ENCODE results near the gene FBXO46.
A peak's percentile ranks its signal among the peaks of the same experiment; 100 is the strongest.

DNA sequence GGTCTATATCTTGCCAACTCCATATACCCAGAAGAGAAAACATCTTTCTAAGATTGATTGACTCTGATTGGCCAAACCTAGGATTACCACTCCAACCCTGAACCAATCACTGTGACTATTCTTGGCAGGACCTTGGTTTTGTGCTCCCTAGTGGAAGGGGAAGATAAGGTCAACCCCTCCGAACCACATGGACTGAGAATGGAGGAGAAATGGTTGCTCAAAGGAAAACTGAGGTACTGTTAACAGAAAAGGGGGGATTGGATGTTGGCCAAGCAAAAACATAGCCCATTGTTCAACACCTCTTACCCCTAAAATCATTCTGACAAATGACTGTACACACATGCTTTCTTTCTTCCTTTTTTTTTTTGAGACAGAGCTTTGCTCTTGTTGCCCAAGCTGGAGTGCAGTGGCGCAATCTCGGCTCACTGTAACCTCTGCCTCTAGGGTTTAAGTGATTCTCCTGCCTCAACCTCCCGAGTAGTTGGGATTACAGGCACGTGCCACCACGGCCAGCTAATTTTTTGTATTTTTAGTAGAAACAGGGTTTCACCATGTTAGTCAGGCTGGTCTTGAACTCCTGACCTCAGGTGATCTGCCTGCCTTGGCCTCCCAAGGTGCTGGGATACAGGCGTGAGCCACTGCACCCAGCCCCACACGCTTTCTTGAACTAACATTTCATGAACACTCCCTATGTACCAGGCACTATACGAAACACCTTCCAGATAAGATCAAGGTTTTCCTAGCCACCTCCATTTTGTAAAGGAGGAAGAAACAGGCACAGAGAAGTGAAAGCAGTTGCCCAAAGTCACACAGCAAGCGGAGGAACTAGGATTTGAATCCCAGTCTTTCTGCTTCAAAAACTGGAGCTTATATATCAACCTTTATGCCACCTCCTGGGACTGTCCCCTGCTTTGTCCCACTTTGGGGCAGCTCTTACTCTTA lies 9.1 kb upstream of the FBXO46 start:
- TF ChIP-seq, protein P1, sequence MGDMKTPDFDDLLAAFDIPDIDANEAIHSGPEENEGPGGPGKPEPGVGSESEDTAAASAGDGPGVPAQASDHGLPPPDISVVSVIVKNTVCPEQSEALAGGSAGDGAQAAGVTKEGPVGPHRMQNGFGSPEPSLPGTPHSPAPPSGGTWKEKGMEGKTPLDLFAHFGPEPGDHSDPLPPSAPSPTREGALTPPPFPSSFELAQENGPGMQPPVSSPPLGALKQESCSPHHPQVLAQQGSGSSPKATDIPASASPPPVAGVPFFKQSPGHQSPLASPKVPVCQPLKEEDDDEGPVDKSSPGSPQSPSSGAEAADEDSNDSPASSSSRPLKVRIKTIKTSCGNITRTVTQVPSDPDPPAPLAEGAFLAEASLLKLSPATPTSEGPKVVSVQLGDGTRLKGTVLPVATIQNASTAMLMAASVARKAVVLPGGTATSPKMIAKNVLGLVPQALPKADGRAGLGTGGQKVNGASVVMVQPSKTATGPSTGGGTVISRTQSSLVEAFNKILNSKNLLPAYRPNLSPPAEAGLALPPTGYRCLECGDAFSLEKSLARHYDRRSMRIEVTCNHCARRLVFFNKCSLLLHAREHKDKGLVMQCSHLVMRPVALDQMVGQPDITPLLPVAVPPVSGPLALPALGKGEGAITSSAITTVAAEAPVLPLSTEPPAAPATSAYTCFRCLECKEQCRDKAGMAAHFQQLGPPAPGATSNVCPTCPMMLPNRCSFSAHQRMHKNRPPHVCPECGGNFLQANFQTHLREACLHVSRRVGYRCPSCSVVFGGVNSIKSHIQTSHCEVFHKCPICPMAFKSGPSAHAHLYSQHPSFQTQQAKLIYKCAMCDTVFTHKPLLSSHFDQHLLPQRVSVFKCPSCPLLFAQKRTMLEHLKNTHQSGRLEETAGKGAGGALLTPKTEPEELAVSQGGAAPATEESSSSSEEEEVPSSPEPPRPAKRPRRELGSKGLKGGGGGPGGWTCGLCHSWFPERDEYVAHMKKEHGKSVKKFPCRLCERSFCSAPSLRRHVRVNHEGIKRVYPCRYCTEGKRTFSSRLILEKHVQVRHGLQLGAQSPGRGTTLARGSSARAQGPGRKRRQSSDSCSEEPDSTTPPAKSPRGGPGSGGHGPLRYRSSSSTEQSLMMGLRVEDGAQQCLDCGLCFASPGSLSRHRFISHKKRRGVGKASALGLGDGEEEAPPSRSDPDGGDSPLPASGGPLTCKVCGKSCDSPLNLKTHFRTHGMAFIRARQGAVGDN (CRISPR knock-in tag; IDR thresholded peaks at IDR 0.05): no peak
- no peak for TF ChIP-seq FOXK1 (CRISPR knock-in tag; IDR thresholded peaks at IDR 0.05; ENCODE audit: borderline replicate concordance, low read depth)
- TF ChIP-seq, protein P2, sequence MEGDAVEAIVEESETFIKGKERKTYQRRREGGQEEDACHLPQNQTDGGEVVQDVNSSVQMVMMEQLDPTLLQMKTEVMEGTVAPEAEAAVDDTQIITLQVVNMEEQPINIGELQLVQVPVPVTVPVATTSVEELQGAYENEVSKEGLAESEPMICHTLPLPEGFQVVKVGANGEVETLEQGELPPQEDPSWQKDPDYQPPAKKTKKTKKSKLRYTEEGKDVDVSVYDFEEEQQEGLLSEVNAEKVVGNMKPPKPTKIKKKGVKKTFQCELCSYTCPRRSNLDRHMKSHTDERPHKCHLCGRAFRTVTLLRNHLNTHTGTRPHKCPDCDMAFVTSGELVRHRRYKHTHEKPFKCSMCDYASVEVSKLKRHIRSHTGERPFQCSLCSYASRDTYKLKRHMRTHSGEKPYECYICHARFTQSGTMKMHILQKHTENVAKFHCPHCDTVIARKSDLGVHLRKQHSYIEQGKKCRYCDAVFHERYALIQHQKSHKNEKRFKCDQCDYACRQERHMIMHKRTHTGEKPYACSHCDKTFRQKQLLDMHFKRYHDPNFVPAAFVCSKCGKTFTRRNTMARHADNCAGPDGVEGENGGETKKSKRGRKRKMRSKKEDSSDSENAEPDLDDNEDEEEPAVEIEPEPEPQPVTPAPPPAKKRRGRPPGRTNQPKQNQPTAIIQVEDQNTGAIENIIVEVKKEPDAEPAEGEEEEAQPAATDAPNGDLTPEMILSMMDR (CRISPR knock-in tag; IDR thresholded peaks at IDR 0.05): no peak
- TF ChIP-seq CHD2 (IDR thresholded peaks at IDR 0.05; ENCODE audit: low read depth, low read length): no peak
- no peak for TF ChIP-seq SNRNP70 (IDR thresholded peaks at IDR 0.05; ENCODE audit: low read depth, low read length)
- TF ChIP-seq, protein P3, sequence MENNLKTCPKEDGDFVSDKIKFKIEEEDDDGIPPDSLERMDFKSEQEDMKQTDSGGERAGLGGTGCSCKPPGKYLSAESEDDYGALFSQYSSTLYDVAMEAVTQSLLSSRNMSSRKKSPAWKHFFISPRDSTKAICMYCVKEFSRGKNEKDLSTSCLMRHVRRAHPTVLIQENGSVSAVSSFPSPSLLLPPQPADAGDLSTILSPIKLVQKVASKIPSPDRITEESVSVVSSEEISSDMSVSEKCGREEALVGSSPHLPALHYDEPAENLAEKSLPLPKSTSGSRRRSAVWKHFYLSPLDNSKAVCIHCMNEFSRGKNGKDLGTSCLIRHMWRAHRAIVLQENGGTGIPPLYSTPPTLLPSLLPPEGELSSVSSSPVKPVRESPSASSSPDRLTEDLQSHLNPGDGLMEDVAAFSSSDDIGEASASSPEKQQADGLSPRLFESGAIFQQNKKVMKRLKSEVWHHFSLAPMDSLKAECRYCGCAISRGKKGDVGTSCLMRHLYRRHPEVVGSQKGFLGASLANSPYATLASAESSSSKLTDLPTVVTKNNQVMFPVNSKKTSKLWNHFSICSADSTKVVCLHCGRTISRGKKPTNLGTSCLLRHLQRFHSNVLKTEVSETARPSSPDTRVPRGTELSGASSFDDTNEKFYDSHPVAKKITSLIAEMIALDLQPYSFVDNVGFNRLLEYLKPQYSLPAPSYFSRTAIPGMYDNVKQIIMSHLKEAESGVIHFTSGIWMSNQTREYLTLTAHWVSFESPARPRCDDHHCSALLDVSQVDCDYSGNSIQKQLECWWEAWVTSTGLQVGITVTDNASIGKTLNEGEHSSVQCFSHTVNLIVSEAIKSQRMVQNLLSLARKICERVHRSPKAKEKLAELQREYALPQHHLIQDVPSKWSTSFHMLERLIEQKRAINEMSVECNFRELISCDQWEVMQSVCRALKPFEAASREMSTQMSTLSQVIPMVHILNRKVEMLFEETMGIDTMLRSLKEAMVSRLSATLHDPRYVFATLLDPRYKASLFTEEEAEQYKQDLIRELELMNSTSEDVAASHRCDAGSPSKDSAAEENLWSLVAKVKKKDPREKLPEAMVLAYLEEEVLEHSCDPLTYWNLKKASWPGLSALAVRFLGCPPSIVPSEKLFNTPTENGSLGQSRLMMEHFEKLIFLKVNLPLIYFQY (CRISPR knock-in tag; IDR thresholded peaks at IDR 0.05; ENCODE audit: borderline replicate concordance): no peak
- no peak for TF ChIP-seq ZNF746 (CRISPR knock-in tag; IDR thresholded peaks at IDR 0.05)
- TF ChIP-seq, protein P4, sequence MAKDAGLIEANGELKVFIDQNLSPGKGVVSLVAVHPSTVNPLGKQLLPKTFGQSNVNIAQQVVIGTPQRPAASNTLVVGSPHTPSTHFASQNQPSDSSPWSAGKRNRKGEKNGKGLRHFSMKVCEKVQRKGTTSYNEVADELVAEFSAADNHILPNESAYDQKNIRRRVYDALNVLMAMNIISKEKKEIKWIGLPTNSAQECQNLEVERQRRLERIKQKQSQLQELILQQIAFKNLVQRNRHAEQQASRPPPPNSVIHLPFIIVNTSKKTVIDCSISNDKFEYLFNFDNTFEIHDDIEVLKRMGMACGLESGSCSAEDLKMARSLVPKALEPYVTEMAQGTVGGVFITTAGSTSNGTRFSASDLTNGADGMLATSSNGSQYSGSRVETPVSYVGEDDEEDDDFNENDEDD (CRISPR knock-in tag; IDR thresholded peaks at IDR 0.05; ENCODE audit: borderline replicate concordance): no peak
- TF ChIP-seq SP140L (CRISPR knock-in tag; IDR thresholded peaks at IDR 0.05; ENCODE audit: borderline replicate concordance): no peak
- no peak for TF ChIP-seq RARG (CRISPR knock-in tag; IDR thresholded peaks at IDR 0.05; ENCODE audit: low read depth)
- TF ChIP-seq CCAR2 (optimal IDR thresholded peaks at IDR 0.05; ENCODE audit: low read depth, low read length): no peak
- TF ChIP-seq CEBPG (CRISPR knock-in tag; IDR thresholded peaks at IDR 0.05): peak; percentile 23; the same call in 1 of the 2 replicates
- no peak for TF ChIP-seq ZNF224 (CRISPR knock-in tag; IDR thresholded peaks at IDR 0.05)
